Measurements from ENCODE around the gene PERCC1.

The PERCC1 gene

DNA sequence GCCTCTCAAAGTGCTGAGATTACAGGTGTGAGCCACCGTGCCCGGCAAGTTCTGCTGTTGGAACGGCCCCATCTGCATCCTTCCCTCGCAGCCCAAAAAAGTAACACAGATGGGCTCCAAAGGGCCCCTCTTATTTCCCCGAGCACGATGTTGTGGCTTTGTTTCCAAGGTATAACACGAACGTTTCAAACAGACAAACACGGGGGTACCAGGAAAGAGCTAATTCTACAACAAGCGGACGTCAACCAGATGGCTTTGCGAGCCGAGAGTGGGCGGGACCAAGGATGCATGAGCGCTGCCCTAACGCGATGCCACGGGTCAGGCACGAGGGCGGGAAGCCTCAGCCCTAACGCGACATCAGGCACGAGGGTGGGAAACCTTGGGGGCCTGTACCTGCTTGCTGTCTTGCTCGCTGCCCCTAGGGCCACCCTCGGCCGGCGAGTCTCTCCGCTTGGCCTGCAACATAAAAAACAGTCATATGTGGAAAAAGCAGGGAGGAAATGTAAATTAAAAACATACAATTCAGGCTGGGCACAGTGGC lies 40.6 kb upstream of the PERCC1 start:
- no peak for DNase-seq (ENCODE audit: low spot score)
- Histone ChIP-seq H3K27ac (no peak overlapping the region), H3K4me3 (no peak overlapping the region)
- TF ChIP-seq, protein P1, sequence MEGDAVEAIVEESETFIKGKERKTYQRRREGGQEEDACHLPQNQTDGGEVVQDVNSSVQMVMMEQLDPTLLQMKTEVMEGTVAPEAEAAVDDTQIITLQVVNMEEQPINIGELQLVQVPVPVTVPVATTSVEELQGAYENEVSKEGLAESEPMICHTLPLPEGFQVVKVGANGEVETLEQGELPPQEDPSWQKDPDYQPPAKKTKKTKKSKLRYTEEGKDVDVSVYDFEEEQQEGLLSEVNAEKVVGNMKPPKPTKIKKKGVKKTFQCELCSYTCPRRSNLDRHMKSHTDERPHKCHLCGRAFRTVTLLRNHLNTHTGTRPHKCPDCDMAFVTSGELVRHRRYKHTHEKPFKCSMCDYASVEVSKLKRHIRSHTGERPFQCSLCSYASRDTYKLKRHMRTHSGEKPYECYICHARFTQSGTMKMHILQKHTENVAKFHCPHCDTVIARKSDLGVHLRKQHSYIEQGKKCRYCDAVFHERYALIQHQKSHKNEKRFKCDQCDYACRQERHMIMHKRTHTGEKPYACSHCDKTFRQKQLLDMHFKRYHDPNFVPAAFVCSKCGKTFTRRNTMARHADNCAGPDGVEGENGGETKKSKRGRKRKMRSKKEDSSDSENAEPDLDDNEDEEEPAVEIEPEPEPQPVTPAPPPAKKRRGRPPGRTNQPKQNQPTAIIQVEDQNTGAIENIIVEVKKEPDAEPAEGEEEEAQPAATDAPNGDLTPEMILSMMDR (IDR thresholded peaks at IDR 0.05), result no peak

DNA sequence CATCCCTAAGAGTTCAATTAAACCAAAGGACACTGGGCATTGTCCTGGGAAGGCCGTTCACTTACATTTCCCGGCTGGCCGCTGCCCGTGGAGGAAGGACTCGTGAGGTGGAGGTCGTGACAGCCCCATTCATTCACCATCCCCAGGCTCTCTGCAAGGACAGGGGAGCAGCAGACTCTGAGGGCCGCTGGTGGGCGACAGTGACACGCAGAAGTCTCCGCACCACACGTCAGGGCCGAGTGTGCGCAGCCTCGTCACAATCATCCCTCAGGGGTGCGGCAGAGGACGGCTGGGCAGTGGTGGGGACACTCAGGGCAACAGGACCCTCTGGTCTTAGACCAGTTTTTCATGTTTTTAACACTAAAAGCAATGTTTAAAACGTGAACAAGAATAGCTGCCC lies 38.1 kb upstream of the PERCC1 start:
- TF ChIP-seq, protein P1 (IDR thresholded peaks at IDR 0.05), result no peak
- DNase-seq (ENCODE audit: low spot score), result no peak
- Histone ChIP-seq H3K4me3 (no peak overlapping the region), H3K27ac (no peak overlapping the region)

DNA sequence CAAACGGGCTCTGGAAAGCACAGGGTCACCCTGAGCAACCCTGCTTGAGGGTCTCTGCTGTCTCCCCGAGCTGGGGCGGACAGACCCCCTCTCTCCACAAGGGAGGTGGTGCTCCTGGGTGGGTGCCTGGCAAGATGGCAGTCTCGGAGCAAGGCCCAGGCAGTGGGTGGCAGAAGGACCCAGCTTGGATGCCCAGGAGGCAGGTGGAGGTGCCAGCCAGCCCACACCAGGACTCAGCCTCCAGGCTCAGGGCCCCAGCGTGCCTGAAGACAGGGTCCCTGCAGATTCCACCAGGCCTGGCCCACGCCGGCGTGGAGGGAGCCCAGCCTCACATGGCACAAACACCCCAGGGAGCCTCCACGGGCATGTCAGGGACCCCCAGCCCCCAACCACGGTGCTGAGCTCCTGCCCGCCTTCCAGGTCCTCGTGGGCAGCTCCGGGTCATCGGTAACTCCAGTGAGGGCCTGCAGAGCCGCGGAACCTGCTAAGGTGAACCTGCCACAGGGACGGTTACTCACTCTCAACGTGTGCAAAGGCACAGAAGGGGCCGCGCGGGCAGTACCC lies 37.2 kb upstream of the PERCC1 start:
- TF ChIP-seq, protein P1 (IDR thresholded peaks at IDR 0.05), result no peak
- no peak overlapping the region for H3K4me3 ChIP-seq
- H3K27ac ChIP-seq, result no peak overlapping the region
- DNase-seq (ENCODE audit: low spot score), result no peak

DNA sequence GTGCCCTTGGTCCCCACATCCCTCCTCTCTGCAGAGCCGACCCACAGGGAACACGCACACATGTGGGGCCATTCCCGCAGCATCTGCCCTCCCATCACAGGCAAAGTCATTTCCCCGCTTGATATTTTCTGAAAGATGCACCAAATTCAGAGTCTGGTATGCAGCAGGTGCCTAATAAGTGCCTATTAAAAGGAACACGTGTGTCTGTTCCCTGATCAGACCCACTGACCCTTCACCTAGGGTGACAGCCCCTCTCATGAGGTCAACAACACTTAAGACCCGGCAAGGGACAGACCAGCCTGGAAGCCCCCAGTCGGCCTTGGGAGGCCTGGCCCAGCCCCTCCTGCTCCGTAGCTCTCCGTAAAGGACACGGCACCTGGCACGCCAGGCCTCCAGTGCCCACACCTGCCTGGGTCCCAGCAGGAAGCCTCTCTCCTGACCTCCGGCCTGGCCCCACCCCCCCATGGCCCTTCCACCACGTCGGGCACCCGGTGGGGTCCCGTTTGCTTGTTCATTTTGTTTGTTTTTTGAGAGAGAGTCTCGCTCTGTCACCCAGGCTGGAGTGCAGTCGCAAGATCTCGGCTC lies 36.4 kb upstream of the PERCC1 start:
- TF ChIP-seq, protein P1 (IDR thresholded peaks at IDR 0.05), result no peak
- no peak for DNase-seq (ENCODE audit: low spot score)
- no peak overlapping the region for H3K27ac ChIP-seq
- H3K4me3 ChIP-seq, result no peak overlapping the region

DNA sequence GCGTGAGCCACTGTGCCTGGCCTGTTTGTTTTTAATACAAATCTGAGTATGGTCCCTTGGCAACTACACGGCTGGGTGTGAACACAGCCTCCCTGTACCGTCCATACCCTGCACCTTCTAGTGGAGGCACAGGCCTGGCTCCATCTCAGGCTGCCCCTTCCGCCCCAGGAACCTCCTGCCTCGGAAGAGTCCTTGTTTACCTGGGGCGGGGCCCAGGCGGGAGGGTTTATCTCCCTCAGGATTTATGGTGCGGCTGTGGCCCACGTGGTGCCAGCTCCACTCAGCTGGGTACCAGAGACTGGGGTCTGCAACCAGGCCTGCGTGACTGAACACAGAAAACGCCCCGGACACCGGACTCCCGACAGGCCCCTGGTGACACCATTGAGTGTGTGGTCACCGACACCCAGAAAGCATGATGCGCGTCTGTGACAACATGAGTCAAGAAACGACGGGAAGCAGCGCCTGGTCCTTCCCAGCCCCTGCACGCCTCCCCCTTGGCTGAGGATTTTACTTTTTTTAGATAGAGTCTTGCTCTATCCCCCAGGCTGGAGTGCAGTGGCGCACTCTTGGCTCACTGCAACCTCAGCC lies 35.3 kb upstream of the PERCC1 start:
- Histone ChIP-seq H3K4me3 (no peak overlapping the region), H3K27ac (no peak overlapping the region)
- TF ChIP-seq, protein P1 (IDR thresholded peaks at IDR 0.05), result no peak
- no peak for DNase-seq (ENCODE audit: low spot score)

DNA sequence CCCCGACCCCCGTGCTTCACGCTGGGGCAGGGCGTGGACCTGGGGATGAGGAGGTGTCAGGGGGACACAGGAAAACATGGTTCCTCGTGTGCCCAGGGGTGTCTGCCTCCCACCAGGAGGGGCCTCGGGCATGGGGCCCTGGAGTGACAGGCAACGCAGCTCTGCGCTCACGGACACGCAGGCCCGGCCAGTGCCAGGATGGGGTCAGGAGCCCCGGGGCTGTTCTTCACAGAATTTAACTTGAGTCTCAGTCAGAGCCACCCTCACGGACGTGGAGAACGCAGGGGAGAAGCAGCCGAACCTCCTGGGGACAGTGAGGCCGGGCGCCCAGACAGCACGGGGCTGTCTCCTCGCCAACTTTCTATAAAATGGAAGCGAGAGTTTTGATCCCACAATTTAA lies 33.1 kb upstream of the PERCC1 start:
- DNase-seq (ENCODE audit: low spot score), result no peak
- H3K27ac ChIP-seq, result no peak overlapping the region

More for the DNA sequence above, 33.1 kb upstream of the PERCC1 start:
- TF ChIP-seq, protein P1 (IDR thresholded peaks at IDR 0.05), result no peak
- H3K4me3 ChIP-seq, result no peak overlapping the region

Data from coronary artery (tissue), 2 donors.